Fibroblast of mammary gland (primary cell): ENCODE measurements around the gene UTS2B.

ENCODE experiments used
- DNase-seq: peaks from one replicate; pipeline ENCODE4 v3.0.0-alpha.2; 2010; ENCODE audit warnings: low read depth
- H3K4me3 ChIP-seq: 2 replicates; pipeline ENCODE4 v1.5.1; 2011; ENCODE audit warnings: low read depth, mild to moderate bottlenecking, low read length, moderate library complexity; ENCODE audit not compliant: control insufficient read depth
- TF ChIP-seq, protein P1 (sequence below): conservative IDR thresholded peaks from 2 replicates; pipeline ENCODE4 v1.5.1; 2011; ENCODE audit warnings: low read depth, low read length, inconsistent platforms; ENCODE audit not compliant: control insufficient read depth, insufficient read depth

UTS2B gene

DNA sequence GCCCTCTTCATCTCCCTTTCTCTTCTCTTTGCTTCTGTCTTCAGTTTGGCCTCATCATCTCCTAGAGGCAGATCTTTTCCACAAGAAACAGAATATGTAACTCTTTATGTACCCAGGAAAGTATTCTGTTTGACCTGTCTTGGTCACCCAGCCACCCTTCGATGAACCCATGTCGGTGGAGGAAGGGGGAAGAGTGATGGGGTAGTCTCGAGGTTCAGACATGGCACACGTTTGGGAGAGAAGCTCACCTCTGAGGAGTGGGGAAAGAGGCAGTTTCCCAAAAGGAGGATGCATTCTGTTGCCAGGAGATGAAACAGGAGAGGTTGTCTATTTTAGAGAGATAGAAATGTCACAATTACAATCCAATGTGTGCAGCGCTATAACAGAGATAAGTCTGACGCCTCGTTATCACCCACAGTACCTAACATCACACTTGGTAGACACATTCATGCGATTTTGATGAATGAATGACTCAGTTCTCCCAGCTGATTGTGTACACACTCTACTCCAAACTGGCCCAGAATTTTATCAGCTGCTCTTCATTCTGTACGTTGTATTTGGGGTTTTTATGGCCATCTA lies 1.9 kb downstream of the UTS2B start:
- DNase-seq, result no peak
- TF ChIP-seq, protein P1, sequence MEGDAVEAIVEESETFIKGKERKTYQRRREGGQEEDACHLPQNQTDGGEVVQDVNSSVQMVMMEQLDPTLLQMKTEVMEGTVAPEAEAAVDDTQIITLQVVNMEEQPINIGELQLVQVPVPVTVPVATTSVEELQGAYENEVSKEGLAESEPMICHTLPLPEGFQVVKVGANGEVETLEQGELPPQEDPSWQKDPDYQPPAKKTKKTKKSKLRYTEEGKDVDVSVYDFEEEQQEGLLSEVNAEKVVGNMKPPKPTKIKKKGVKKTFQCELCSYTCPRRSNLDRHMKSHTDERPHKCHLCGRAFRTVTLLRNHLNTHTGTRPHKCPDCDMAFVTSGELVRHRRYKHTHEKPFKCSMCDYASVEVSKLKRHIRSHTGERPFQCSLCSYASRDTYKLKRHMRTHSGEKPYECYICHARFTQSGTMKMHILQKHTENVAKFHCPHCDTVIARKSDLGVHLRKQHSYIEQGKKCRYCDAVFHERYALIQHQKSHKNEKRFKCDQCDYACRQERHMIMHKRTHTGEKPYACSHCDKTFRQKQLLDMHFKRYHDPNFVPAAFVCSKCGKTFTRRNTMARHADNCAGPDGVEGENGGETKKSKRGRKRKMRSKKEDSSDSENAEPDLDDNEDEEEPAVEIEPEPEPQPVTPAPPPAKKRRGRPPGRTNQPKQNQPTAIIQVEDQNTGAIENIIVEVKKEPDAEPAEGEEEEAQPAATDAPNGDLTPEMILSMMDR, result no peak
- peak overlapping the region; percentile 79 for H3K4me3 ChIP-seq

DNA sequence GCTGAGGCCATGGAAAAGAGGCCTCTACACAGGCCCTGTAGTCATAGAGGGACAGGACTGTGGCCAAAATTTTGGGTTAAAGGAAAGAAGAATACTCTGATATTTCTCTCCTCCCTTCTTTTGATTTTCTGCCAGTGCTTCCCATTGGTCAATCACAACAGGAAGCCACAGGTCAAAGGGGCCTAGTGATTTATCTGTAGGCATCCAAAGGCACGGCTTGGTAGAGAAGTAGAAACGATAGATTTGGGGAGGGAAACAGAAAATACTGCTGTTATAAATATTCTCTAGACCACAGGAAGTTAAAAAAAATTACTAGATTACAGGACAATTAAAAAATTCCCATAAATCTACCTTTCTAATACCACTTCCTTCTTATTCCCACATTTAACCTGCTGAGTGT lies 2.8 kb downstream of the UTS2B start:
- no peak for DNase-seq
- no peak overlapping the region for H3K4me3 ChIP-seq
- TF ChIP-seq, protein P1, result no peak

DNA sequence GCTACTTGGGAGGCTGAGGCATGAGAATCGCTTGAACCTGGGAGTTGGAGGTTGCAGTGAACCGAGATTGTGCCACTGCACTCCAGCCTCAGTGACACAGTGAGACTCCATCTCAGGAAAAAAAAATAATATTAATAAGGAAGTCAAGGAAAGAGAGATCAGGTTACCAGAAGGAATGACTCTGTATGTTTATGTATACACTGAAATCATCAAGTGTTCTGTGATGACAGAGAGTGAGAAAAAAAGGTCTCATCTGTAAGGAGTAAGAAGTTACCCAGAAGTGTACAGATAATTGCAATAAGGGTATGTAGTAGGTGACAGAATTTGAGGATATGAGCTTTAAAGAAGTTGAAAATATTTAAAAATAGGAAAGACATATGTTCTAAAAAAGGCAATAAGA lies 5.4 kb downstream of the UTS2B start:
- TF ChIP-seq, protein P1, result no peak
- no peak for DNase-seq
- H3K4me3 ChIP-seq, result no peak overlapping the region

DNA sequence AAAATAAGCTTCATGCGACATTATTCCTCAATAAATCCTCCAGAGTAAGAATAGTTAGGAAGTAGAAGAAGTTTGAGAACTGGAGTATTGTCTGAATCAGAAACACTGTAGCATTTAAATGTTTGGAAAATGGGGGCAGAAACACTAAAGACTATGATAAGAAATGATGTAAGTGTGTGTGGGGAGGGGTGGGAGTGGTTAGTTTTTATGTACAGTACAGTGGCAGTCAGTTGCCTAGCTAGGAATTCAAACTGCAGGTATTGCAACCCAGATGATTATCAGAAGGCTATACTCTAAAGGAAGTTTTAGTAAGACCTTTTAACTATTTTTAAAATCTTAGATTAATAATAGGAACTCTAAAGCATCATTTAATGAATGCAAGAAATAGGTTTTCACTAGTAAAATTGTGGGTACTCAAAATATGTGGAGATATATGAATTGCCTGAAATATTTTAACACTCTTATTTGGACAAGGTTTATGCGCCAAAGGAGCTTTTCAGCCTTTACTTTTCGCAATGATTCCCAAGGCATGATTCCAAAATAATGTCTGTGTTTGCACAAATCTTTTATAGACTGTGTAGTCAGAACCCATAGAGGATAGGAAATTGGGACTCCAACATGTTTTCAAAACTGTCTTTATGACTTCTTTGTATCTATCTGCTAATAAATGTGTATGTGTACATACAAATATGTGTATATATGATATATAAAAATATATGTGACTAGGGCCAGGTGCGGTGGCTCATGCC lies 9.1 kb downstream of the UTS2B start:
- no peak for DNase-seq
- TF ChIP-seq, protein P1, result no peak

DNA sequence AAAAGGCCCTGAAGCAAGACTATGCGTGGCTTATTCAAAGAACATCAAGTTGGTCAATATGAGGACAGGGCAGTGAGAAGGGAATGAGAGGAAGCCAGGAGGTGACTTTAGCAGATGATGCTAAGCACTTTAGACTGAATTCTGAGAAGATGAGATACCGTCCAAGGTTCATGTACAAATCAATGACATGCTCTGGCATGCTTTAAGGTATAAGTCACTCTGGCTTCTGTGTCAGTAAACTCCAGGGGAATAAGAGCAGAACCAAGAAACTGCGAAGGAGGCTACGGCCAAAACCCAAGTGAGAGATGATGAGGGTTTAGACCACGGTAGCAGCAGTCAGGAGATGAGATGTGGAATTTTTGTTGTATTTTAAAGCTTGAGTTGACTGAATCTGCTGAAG lies 10.0 kb downstream of the UTS2B start:
- TF ChIP-seq, protein P1, result no peak

More for the DNA sequence above, 9.1 kb downstream of the UTS2B start:
- H3K4me3 ChIP-seq, result no peak overlapping the region

DNA sequence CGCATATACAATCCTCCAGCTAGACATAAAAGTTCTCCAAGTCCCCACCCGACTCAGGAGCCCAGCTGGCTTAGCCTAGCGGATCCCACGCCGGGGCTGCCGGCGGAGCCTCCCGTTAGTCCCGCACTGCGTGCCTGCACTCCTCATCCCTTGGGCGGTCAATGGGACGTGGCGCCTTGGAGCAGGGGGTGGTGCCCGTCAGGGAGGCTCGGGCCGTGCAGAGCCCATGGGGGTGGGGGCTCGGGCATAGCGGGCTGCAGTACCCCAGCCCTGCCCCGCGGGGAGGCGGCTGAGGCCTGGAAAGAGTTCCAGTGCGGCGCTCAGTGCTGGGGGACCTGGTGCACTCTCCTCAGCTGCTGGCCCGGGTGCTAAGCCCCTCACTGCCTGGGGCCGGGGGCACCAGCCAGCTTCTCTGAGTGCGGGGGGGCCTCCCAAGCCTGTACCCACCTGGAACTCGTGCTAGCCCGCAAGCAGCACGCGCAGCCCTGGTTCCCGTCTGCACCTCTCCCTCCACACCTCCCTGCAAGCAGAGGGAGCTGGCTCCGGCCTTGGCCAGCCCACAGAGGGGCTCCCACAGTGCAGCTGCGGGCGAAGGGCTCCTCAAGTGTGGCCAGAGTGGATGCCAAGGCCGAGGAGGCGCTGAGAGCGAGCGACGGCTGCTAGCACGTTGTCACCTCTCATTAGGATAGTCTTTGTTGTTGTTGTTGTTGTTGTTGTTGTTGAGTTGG lies 13.3 kb downstream of the UTS2B start:
- TF ChIP-seq, protein P1, result no peak
- no peak overlapping the region for H3K4me3 ChIP-seq
- no peak for DNase-seq

More for the DNA sequence above, 10.0 kb downstream of the UTS2B start:
- H3K4me3 ChIP-seq, result no peak overlapping the region
- DNase-seq, result no peak
